HL-60 (cell line): ENCODE data around the gene ANKS1A.

Experiments
- DNase-seq, 2 experiments: peaks; one replicate each; pipeline ENCODE4 v3.0.0-alpha.2; 2010 to 2020; ENCODE audit warnings: low read depth in 1 of 2, low spot score in 1 of 2
- H3K27ac ChIP-seq: fragments of 250-450 bp; sonication (Bioruptor Pico); replicated peaks from 2 replicates; pipeline ENCODE4 v1.5.1; 2020; ENCODE audit warnings: mild to moderate bottlenecking, moderate library complexity
- H3K27me3 ChIP-seq: fragments of 250-450 bp; sonication (Bioruptor Pico); 2 replicates; pipeline ENCODE4 v1.5.1; 2021; ENCODE audit warnings: mild to moderate bottlenecking, moderate library complexity; ENCODE audit not compliant: insufficient read depth, poor library complexity, severe bottlenecking
- H3K4me3 ChIP-seq: replicated peaks from 2 replicates; pipeline ENCODE4 v1.5.1; 2011; ENCODE audit warnings: mild to moderate bottlenecking, control low read depth, low read length; ENCODE audit not compliant: insufficient read depth
- GABPA ChIP-seq: IDR thresholded peaks from 2 replicates; pipeline ENCODE4 v1.6.1; 2012; ENCODE audit warnings: low read depth
- POLR2AphosphoS5 ChIP-seq: IDR thresholded peaks from 2 replicates; pipeline ENCODE4 v1.6.1; 2012; ENCODE audit warnings: low read depth
- SPI1 ChIP-seq: IDR thresholded peaks from 2 replicates; pipeline ENCODE4 v1.6.1; 2012; ENCODE audit warnings: low read depth, mild to moderate bottlenecking, borderline replicate concordance
- TF ChIP-seq, protein P1 (sequence below): IDR thresholded peaks from one replicate; pipeline ENCODE4 v1.5.1; 2011; ENCODE audit warnings: low read length, control low read depth, inconsistent platforms; ENCODE audit not compliant: insufficient read depth
- TF ChIP-seq, protein P2 (sequence below): IDR thresholded peaks from 2 replicates; pipeline ENCODE4 v1.6.1; 2012; ENCODE audit warnings: low read depth; ENCODE audit not compliant: insufficient replicate concordance

ANKS1A gene

DNA sequence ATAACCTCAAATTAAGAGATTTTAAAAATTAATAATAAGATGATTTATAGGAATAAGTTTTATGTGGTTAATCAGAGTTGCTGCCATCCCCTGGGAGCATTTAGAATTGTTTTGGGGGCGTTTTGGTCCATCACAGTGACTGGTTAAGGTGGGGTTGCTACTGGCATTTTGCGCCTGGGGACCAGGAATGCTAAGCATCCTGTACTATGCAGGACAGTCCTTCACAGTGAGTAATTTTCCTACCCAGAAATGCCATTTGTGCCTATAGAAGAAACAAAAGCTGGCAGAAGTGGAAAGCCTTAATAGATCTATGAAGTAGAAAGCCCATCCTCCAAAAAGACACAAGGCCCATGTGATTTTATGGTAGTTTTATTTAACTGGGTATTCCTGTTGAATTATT lies 118.0 kb downstream of the ANKS1A start:
- TF ChIP-seq, protein P1, sequence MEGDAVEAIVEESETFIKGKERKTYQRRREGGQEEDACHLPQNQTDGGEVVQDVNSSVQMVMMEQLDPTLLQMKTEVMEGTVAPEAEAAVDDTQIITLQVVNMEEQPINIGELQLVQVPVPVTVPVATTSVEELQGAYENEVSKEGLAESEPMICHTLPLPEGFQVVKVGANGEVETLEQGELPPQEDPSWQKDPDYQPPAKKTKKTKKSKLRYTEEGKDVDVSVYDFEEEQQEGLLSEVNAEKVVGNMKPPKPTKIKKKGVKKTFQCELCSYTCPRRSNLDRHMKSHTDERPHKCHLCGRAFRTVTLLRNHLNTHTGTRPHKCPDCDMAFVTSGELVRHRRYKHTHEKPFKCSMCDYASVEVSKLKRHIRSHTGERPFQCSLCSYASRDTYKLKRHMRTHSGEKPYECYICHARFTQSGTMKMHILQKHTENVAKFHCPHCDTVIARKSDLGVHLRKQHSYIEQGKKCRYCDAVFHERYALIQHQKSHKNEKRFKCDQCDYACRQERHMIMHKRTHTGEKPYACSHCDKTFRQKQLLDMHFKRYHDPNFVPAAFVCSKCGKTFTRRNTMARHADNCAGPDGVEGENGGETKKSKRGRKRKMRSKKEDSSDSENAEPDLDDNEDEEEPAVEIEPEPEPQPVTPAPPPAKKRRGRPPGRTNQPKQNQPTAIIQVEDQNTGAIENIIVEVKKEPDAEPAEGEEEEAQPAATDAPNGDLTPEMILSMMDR = no peak
- TF ChIP-seq POLR2AphosphoS5 (no peak), SPI1 (no peak), GABPA (no peak)
- TF ChIP-seq, protein P2, sequence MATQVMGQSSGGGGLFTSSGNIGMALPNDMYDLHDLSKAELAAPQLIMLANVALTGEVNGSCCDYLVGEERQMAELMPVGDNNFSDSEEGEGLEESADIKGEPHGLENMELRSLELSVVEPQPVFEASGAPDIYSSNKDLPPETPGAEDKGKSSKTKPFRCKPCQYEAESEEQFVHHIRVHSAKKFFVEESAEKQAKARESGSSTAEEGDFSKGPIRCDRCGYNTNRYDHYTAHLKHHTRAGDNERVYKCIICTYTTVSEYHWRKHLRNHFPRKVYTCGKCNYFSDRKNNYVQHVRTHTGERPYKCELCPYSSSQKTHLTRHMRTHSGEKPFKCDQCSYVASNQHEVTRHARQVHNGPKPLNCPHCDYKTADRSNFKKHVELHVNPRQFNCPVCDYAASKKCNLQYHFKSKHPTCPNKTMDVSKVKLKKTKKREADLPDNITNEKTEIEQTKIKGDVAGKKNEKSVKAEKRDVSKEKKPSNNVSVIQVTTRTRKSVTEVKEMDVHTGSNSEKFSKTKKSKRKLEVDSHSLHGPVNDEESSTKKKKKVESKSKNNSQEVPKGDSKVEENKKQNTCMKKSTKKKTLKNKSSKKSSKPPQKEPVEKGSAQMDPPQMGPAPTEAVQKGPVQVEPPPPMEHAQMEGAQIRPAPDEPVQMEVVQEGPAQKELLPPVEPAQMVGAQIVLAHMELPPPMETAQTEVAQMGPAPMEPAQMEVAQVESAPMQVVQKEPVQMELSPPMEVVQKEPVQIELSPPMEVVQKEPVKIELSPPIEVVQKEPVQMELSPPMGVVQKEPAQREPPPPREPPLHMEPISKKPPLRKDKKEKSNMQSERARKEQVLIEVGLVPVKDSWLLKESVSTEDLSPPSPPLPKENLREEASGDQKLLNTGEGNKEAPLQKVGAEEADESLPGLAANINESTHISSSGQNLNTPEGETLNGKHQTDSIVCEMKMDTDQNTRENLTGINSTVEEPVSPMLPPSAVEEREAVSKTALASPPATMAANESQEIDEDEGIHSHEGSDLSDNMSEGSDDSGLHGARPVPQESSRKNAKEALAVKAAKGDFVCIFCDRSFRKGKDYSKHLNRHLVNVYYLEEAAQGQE = no peak
- no peak overlapping the region for H3K4me3 ChIP-seq
- H3K27me3 ChIP-seq = no peaks in the 10 kb centered on the region
- DNase-seq = no peak
- H3K27ac ChIP-seq = no peak overlapping the region

DNA sequence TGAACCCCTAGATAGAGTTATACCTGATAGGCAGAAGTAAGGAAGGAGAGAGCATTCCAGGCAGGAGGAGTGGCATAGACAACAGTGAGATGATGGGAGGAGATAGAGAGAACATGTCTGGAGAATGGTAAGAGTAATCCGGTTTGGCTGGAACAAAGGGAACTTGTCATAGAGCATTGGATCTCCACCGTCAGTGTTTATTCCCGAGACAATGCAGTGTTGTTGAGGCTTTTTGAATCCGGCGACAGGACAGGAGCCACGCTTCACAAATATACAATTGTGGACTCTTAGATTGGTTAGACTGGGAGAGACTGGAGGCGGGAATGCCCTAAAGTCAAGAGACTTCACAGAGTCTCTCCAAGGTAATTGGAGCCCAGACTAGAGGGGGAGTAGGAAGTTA lies 119.8 kb downstream of the ANKS1A start:
- no peak for DNase-seq
- no peaks in the 10 kb centered on the region for H3K27me3 ChIP-seq
- TF ChIP-seq SPI1 (no peak), GABPA (no peak), POLR2AphosphoS5 (no peak)
- TF ChIP-seq, protein P1 = no peak
- TF ChIP-seq, protein P2 = no peak
- H3K4me3 ChIP-seq = no peak overlapping the region
- H3K27ac ChIP-seq = no peak overlapping the region

DNA sequence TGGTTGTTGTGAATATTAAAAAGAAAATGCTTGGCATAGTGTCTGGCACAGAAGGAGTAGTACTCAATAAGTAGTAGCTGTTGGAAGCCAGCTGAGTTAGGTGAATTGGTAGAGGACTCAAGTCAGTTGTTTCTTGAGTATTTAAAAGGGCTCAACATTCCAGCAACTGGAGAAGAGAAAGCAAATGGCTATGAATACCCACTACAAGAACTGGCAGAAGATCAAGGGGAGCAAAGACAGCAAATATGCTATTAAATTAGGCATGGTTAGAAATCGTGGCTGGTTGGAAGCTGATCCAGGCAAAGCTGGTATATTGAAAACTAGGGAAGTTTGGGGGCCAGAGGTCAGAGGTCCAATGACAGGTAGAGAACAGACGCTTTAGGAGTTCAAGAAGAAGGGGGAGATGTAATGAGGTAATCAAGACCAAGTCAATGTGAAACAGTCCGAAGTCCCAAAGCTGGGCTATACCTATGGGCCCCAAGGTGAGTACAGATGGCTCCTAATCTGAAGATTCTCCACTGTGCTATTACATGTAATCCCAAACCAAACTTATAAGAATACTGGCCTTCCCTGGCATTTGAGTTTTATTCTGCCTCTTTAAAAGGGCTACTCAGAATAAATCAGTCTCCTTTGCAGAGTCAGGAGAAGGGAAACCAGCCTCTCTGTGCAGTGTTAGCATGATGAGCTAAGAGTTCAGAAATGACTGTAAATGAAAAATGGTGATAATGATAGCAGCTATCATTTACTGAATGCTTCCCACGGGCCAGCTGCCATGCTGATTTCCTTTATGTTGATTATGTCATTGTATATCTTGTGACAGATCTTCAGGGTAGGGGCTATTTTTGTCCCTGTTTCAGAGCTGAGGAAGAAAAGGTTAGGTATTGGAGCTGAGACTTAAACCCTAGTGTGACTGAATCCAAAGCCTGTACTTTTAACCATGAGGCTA lies 122.3 kb downstream of the ANKS1A start:
- no peak for DNase-seq
- TF ChIP-seq, protein P1 = no peak
- TF ChIP-seq GABPA = no peak
- TF ChIP-seq SPI1 = no peak
- TF ChIP-seq, protein P2 = no peak
- TF ChIP-seq POLR2AphosphoS5 = no peak
- H3K4me3 ChIP-seq = no peak overlapping the region
- no peaks in the 10 kb centered on the region for H3K27me3 ChIP-seq
- no peak overlapping the region for H3K27ac ChIP-seq
